ENCODE results near the gene SLC27A5.
"Not testable (repeated sequence)": the region's sequence is repeated elsewhere in the genome, so short reads cannot be mapped to it uniquely, and the experiment has no call there.

- not testable (repeated sequence) for TF ChIP-seq CTCF (IDR thresholded peaks at IDR 0.05 in 4 of 5, conservative IDR thresholded peaks at IDR 0.05 in 1 of 5); POLR2A (IDR thresholded peaks at IDR 0.05)
Measured at GRCh38 chr19:58470837-58471543, 40.8 kb downstream of the SLC27A5 start.

All from gastrocnemius medialis (tissue), 4 donors.